WTC11 (cell line): ENCODE measurements around the gene EIF5B. TPM values are rescaled to one million over a fixed set of nuclear protein-coding genes. Genes with fewer than 3 reads are reported as not detected.

ENCODE experiments used
- ATAC-seq: fragments of 200-7000 bp; cut with Tn5 transposase; 2 replicates; pipeline ENCODE4 v1.10.0; 2021; ENCODE audit warnings: mild to moderate bottlenecking, moderate library complexity
- CTCF ChIA-PET: fragments of 300-600 bp; sonication (Branson Sonifier 250); formaldehyde crosslinking; loops from one replicate; lab custom pipeline; 2021; ENCODE audit warnings: antibody characterized with exemption; lab: Charles Lee
- POLR2A ChIA-PET: fragments of 350-600 bp; sonication (Branson Sonifier 250); formaldehyde crosslinking; loops from one replicate; lab custom pipeline; 2021; ENCODE audit warnings: antibody characterized with exemption; lab: Charles Lee
- DNase-seq: peaks from one replicate; pipeline ENCODE4 v3.0.0; 2021; ENCODE audit warnings: low spot score
- H3K27ac Mint-ChIP-seq: 2 replicates; pipeline ENCODE4 v1.8.0; 2021; ENCODE audit warnings: mixed read lengths
- H3K27me3 Mint-ChIP-seq: 2 replicates; pipeline ENCODE4 v1.8.0; 2021; ENCODE audit warnings: low read depth, mild to moderate bottlenecking, moderate library complexity, mixed read lengths
- H3K36me3 Mint-ChIP-seq: 2 replicates; pipeline ENCODE4 v1.8.0; 2021; ENCODE audit warnings: mixed read lengths
- H3K4me1 Mint-ChIP-seq: 2 replicates; pipeline ENCODE4 v1.8.0; 2022; ENCODE audit warnings: mixed read lengths
- H3K4me3 Mint-ChIP-seq: 2 replicates; pipeline ENCODE4 v1.8.0; 2021; ENCODE audit warnings: mild to moderate bottlenecking, moderate library complexity, mixed read lengths
- H3K9me3 Mint-ChIP-seq: 2 replicates; pipeline ENCODE4 v1.8.0; 2021; ENCODE audit warnings: mixed read lengths
- ATF6 ChIP-seq: sonication (generic); formaldehyde crosslinking; IDR thresholded peaks from 2 replicates; pipeline ENCODE4 v1.8.1; 2023; ENCODE audit warnings: mild to moderate bottlenecking, missing genetic modification reagents
- E2F4 ChIP-seq: sonication (generic); formaldehyde crosslinking; IDR thresholded peaks from 2 replicates; pipeline ENCODE4 v1.8.1; 2022; ENCODE audit warnings: low read depth, mild to moderate bottlenecking, moderate library complexity, missing genetic modification reagents, borderline replicate concordance
- ELF4 ChIP-seq: sonication (generic); formaldehyde crosslinking; IDR thresholded peaks from 2 replicates; pipeline ENCODE4 v1.8.1; 2022; ENCODE audit warnings: low read depth, mild to moderate bottlenecking, moderate library complexity, missing genetic modification reagents
- ERG ChIP-seq: fragments of 250-450 bp; sonication (Bioruptor Pico); IDR thresholded peaks from 2 replicates; pipeline ENCODE4 v1.8.0; 2021; ENCODE audit warnings: mild to moderate bottlenecking
- FOXJ3 ChIP-seq: sonication (generic); formaldehyde crosslinking; IDR thresholded peaks from 2 replicates; pipeline ENCODE4 v1.9.0; 2021; ENCODE audit warnings: missing genetic modification reagents, mild to moderate bottlenecking, borderline replicate concordance
- GTF2I ChIP-seq: fragments of 250-450 bp; sonication (Bioruptor Pico); conservative IDR thresholded peaks from 2 replicates; pipeline ENCODE4 v1.4.0; 2021; ENCODE audit warnings: mild to moderate bottlenecking
- HMGXB4 ChIP-seq: sonication (generic); formaldehyde crosslinking; IDR thresholded peaks from 2 replicates; pipeline ENCODE4 v1.8.1; 2023; ENCODE audit warnings: mild to moderate bottlenecking, moderate library complexity, missing genetic modification reagents
- IRF1 ChIP-seq: sonication (generic); formaldehyde crosslinking; IDR thresholded peaks from 2 replicates; pipeline ENCODE4 v1.8.0; 2023; ENCODE audit warnings: missing genetic modification reagents
- MAX ChIP-seq: sonication (generic); formaldehyde crosslinking; IDR thresholded peaks from 2 replicates; pipeline ENCODE4 v1.8.0; 2022; ENCODE audit warnings: mild to moderate bottlenecking, missing genetic modification reagents
- NR3C1 ChIP-seq: sonication (generic); formaldehyde crosslinking; conservative IDR thresholded peaks from 2 replicates; pipeline ENCODE4 v1.8.1; 2023; ENCODE audit warnings: low read depth, mild to moderate bottlenecking, missing genetic modification reagents
- PRRX2 ChIP-seq: fragments of 250-450 bp; sonication (Bioruptor Pico); IDR thresholded peaks from 2 replicates; pipeline ENCODE4 v1.8.0; 2021; ENCODE audit warnings: mild to moderate bottlenecking
- TEAD4 ChIP-seq: sonication (generic); formaldehyde crosslinking; IDR thresholded peaks from 2 replicates; pipeline ENCODE4 v1.8.0; 2022; ENCODE audit warnings: mild to moderate bottlenecking, missing genetic modification reagents
- TP53 ChIP-seq: sonication (generic); formaldehyde crosslinking; IDR thresholded peaks from 2 replicates; pipeline ENCODE4 v1.8.1; 2023; ENCODE audit warnings: mild to moderate bottlenecking, missing genetic modification reagents
- ZNF219 ChIP-seq: sonication (generic); formaldehyde crosslinking; IDR thresholded peaks from 2 replicates; pipeline ENCODE4 v1.8.0; 2023; ENCODE audit warnings: missing genetic modification reagents, mild to moderate bottlenecking, borderline replicate concordance
- ZNF423 ChIP-seq: fragments of 250-450 bp; sonication (Bioruptor Pico); IDR thresholded peaks from 2 replicates; pipeline ENCODE4 v2.1.2; 2022; ENCODE audit warnings: mild to moderate bottlenecking, moderate library complexity
- ZNF671 ChIP-seq: fragments of 250-450 bp; sonication (Bioruptor Pico); IDR thresholded peaks from 2 replicates; pipeline ENCODE4 v1.8.0; 2021; ENCODE audit warnings: mild to moderate bottlenecking
- total RNA-seq: library from RNA; stranded (reverse); gene quantifications from 3 replicates; pipeline ENCODE4 v1.2.3, GENCODE V29; 2021

Gene EIF5B
- total RNA-seq, 1 experiment from 2014 or later = 68.8 TPM

GRCh38 chr2:99399063-99399462 is 61.9 kb downstream of the EIF5B start (continued):
- no peak for TF ChIP-seq E2F4 (CRISPR knock-in tag)
- no peak for TF ChIP-seq ZNF671 (CRISPR knock-in tag)
- no peak for TF ChIP-seq PRRX2
- TF ChIP-seq NR3C1 (CRISPR knock-in tag) = no peak
- no peak for TF ChIP-seq IRF1 (CRISPR knock-in tag)
- no peak for TF ChIP-seq TP53
- TF ChIP-seq ELF4 (CRISPR knock-in tag) = no peak
- TF ChIP-seq ZNF219 (CRISPR knock-in tag) = no peak
- no peak for TF ChIP-seq GTF2I (CRISPR knock-in tag)
- TF ChIP-seq ATF6 (CRISPR knock-in tag) = no peak
- TF ChIP-seq TEAD4 (CRISPR knock-in tag) = no peak

GRCh38 chr2:99399795-99400194 is 62.6 kb downstream of the EIF5B start:
- Mint-ChIP-seq H3K27ac (no peak overlapping the region), H3K27me3 (no peaks in the 10 kb centered on the region), H3K4me3 (no peak overlapping the region), H3K9me3 (no peaks in the 10 kb centered on the region), H3K4me1 (peaks cover 31% of the 10 kb centered on the region), H3K36me3 (peaks cover 80% of the 10 kb centered on the region)
- DNase-seq (no peak), ATAC-seq (no peak)
- CTCF ChIA-PET = interaction anchor here (0.9 kb wide), 1 partner anchor 63 kb away, joined by 3 read pairs; the partner anchor contains the start of gene EIF5B
- TF ChIP-seq HMGXB4 (CRISPR knock-in tag) (no peak), ATF6 (CRISPR knock-in tag) (no peak), FOXJ3 (CRISPR knock-in tag) (no peak), ERG (CRISPR knock-in tag) (no peak), MAX (CRISPR knock-in tag) (no peak), ZNF423 (CRISPR knock-in tag) (no peak)
- POLR2A ChIA-PET = no interaction called here
